ENCODE data around the gene EFHC1. TPM values are rescaled to one million over a fixed set of nuclear protein-coding genes. Genes with fewer than 3 reads are reported as not detected.

The EFHC1 gene
- total RNA-seq, 1 donor from 2014 or later, result 1.7 TPM

GRCh38 chr6:52505726-52506409, 85.7 kb downstream of the EFHC1 start:
- Mint-ChIP-seq H3K27ac (no peak overlapping the region), H3K4me3 (no peak overlapping the region), H3K4me1 (no peaks in the 10 kb centered on the region), H3K9me3 (no peaks in the 10 kb centered on the region), H3K27me3 (no peaks in the 10 kb centered on the region), H3K36me3 (ENCODE audit: low read depth) (peaks cover 3% of the 10 kb centered on the region)
- intact Hi-C loops (cut with micrococcal nuclease), result no loop called here
- no peak for DNase-seq

GRCh38 chr6:52506476-52506875, 86.3 kb downstream of the EFHC1 start:
- intact Hi-C loops (cut with micrococcal nuclease), result no loop called here
- Mint-ChIP-seq H3K27ac (no peak overlapping the region), H3K9me3 (no peaks in the 10 kb centered on the region), H3K4me3 (no peak overlapping the region), H3K4me1 (no peaks in the 10 kb centered on the region), H3K36me3 (ENCODE audit: low read depth) (peaks cover 3% of the 10 kb centered on the region), H3K27me3 (no peaks in the 10 kb centered on the region)
- no peak for DNase-seq

- peaks cover 2% of the 10 kb centered on the region for H3K4me1 Mint-ChIP-seq
- intact Hi-C loops (cut with micrococcal nuclease), result no loop called here
- no peak for DNase-seq
These were observed 87.6 kb downstream of the EFHC1 start for GRCh38 chr6:52507557-52508260.

GRCh38 chr6:52508261-52508739, 88.2 kb downstream of the EFHC1 start:
- Mint-ChIP-seq H3K9me3 (no peaks in the 10 kb centered on the region), H3K27me3 (no peaks in the 10 kb centered on the region), H3K4me1 (peaks cover 3% of the 10 kb centered on the region), H3K36me3 (ENCODE audit: low read depth) (peaks cover 4% of the 10 kb centered on the region), H3K27ac (no peak overlapping the region), H3K4me3 (no peak overlapping the region)
- DNase-seq, result no peak
- intact Hi-C loops (cut with micrococcal nuclease), result no loop called here

More at GRCh38 chr6:52507557-52508260, 87.6 kb downstream of the EFHC1 start:
- no peak overlapping the region for H3K27ac Mint-ChIP-seq
- H3K4me3 Mint-ChIP-seq, result no peak overlapping the region
- H3K9me3 Mint-ChIP-seq, result no peaks in the 10 kb centered on the region
- H3K36me3 Mint-ChIP-seq (ENCODE audit: low read depth), result peaks cover 3% of the 10 kb centered on the region
- H3K27me3 Mint-ChIP-seq, result no peaks in the 10 kb centered on the region

GRCh38 chr6:52509281-52510212, 89.4 kb downstream of the EFHC1 start:
- no peaks in the 10 kb centered on the region for H3K9me3 Mint-ChIP-seq
- no peaks in the 10 kb centered on the region for H3K27me3 Mint-ChIP-seq
- no peak overlapping the region for H3K27ac Mint-ChIP-seq
- DNase-seq, result no peak
- H3K36me3 Mint-ChIP-seq (ENCODE audit: low read depth), result peaks cover 7% of the 10 kb centered on the region
- intact Hi-C loops (cut with micrococcal nuclease), result no loop called here
- H3K4me3 Mint-ChIP-seq, result no peak overlapping the region
- peaks cover 10% of the 10 kb centered on the region for H3K4me1 Mint-ChIP-seq

- no peaks in the 10 kb centered on the region for H3K27me3 Mint-ChIP-seq
- peaks cover 11% of the 10 kb centered on the region for H3K36me3 Mint-ChIP-seq (ENCODE audit: low read depth)
- H3K9me3 Mint-ChIP-seq, result no peaks in the 10 kb centered on the region
- intact Hi-C loops (cut with micrococcal nuclease), result no loop called here
- DNase-seq, result no peak
- H3K27ac Mint-ChIP-seq, result no peak overlapping the region
- H3K4me1 Mint-ChIP-seq, result peaks cover 16% of the 10 kb centered on the region
- no peak overlapping the region for H3K4me3 Mint-ChIP-seq
These were observed 90.0 kb downstream of the EFHC1 start for GRCh38 chr6:52510213-52510562.

- Mint-ChIP-seq H3K27ac (no peak overlapping the region), H3K9me3 (no peaks in the 10 kb centered on the region), H3K4me1 (peaks cover 24% of the 10 kb centered on the region), H3K27me3 (no peaks in the 10 kb centered on the region), H3K36me3 (ENCODE audit: low read depth) (peaks cover 12% of the 10 kb centered on the region), H3K4me3 (no peak overlapping the region)
- intact Hi-C loops (cut with micrococcal nuclease), result no loop called here
- no peak for DNase-seq
These were observed 91.0 kb downstream of the EFHC1 start for GRCh38 chr6:52511163-52511562.

- no peak overlapping the region for H3K27ac Mint-ChIP-seq
- no peaks in the 10 kb centered on the region for H3K9me3 Mint-ChIP-seq
- no peak for DNase-seq
- H3K4me3 Mint-ChIP-seq, result no peak overlapping the region
- peaks cover 12% of the 10 kb centered on the region for H3K36me3 Mint-ChIP-seq (ENCODE audit: low read depth)
- intact Hi-C loops (cut with micrococcal nuclease), result no loop called here
- peaks cover 28% of the 10 kb centered on the region for H3K4me1 Mint-ChIP-seq
- H3K27me3 Mint-ChIP-seq, result no peaks in the 10 kb centered on the region
These were observed 91.5 kb downstream of the EFHC1 start for GRCh38 chr6:52511572-52512151.

- Mint-ChIP-seq H3K27ac (no peak overlapping the region), H3K4me1 (peaks cover 28% of the 10 kb centered on the region), H3K36me3 (ENCODE audit: low read depth) (peaks cover 12% of the 10 kb centered on the region), H3K4me3 (no peak overlapping the region), H3K27me3 (no peaks in the 10 kb centered on the region), H3K9me3 (no peaks in the 10 kb centered on the region)
- intact Hi-C loops (cut with micrococcal nuclease), result no loop called here
- DNase-seq, result no peak
These were observed 92.1 kb downstream of the EFHC1 start for GRCh38 chr6:52512199-52512598.

- Mint-ChIP-seq H3K27ac (no peak overlapping the region), H3K4me1 (peaks cover 37% of the 10 kb centered on the region), H3K4me3 (no peak overlapping the region), H3K9me3 (no peaks in the 10 kb centered on the region), H3K36me3 (ENCODE audit: low read depth) (peaks cover 12% of the 10 kb centered on the region), H3K27me3 (no peaks in the 10 kb centered on the region)
- intact Hi-C loops (cut with micrococcal nuclease), result no loop called here
- no peak for DNase-seq
These were observed 93.3 kb downstream of the EFHC1 start for GRCh38 chr6:52513464-52513863.

- Mint-ChIP-seq H3K27ac (no peak overlapping the region), H3K9me3 (no peaks in the 10 kb centered on the region), H3K36me3 (ENCODE audit: low read depth) (peaks cover 10% of the 10 kb centered on the region), H3K4me3 (no peak overlapping the region), H3K4me1 (peaks cover 37% of the 10 kb centered on the region), H3K27me3 (no peaks in the 10 kb centered on the region)
- intact Hi-C loops (cut with micrococcal nuclease), result no loop called here
- no peak for DNase-seq
These were observed 93.8 kb downstream of the EFHC1 start for GRCh38 chr6:52513896-52514295.

- Mint-ChIP-seq H3K36me3 (ENCODE audit: low read depth) (peaks cover 10% of the 10 kb centered on the region), H3K27ac (no peak overlapping the region)
- no peak for DNase-seq
These were observed 94.4 kb downstream of the EFHC1 start for GRCh38 chr6:52514514-52514913.

GRCh38 chr6:52515219-52515960, 95.2 kb downstream of the EFHC1 start:
- H3K4me3 Mint-ChIP-seq, result no peak overlapping the region
- no peaks in the 10 kb centered on the region for H3K27me3 Mint-ChIP-seq
- H3K4me1 Mint-ChIP-seq, result peaks cover 37% of the 10 kb centered on the region
- H3K27ac Mint-ChIP-seq, result no peak overlapping the region
- intact Hi-C loops (cut with micrococcal nuclease), result loop anchor here (5.0 kb wide), 1 partner anchor 62 kb away; the partner anchor contains the start of gene TRAM2
- H3K36me3 Mint-ChIP-seq (ENCODE audit: low read depth), result peaks cover 10% of the 10 kb centered on the region
- H3K9me3 Mint-ChIP-seq, result no peaks in the 10 kb centered on the region
- no peak for DNase-seq

More at GRCh38 chr6:52514514-52514913, 94.4 kb downstream of the EFHC1 start:
- intact Hi-C loops (cut with micrococcal nuclease), result no loop called here
- Mint-ChIP-seq H3K4me3 (no peak overlapping the region), H3K27me3 (no peaks in the 10 kb centered on the region), H3K4me1 (peaks cover 37% of the 10 kb centered on the region), H3K9me3 (no peaks in the 10 kb centered on the region)
